Lower leg skin (tissue), 4 donors: ENCODE results near the gene ASB13. TPM values are rescaled to one million over a fixed set of nuclear protein-coding genes. Genes with fewer than 3 reads are reported as not detected.

Experiments
- DNase-seq, 2 donors: peaks; one replicate each; pipeline ENCODE4 v3.0.0-alpha.2; 2019; ENCODE audit warnings: low spot score in 2 of 2
- H3K4me3 ChIP-seq: fragments of 200-600 bp; sonication (generic); 2 replicates; pipeline ENCODE4 v1.5.1; 2017; ENCODE audit warnings: mild to moderate bottlenecking, low read depth; ENCODE audit not compliant: poor library complexity, severe bottlenecking
- CTCF ChIP-seq, 3 donors: fragments of 450-650 bp; IDR thresholded peaks; one replicate each; pipeline ENCODE4 v1.5.1; 2016; ENCODE audit warnings: antibody characterized with exemption in 3 of 3, mild to moderate bottlenecking in 3 of 3, moderate library complexity in 2 of 3
- POLR2A ChIP-seq, 2 donors: fragments of 450-650 bp; IDR thresholded peaks; one replicate each; pipeline ENCODE4 v1.6.1; 2016 to 2017; ENCODE audit warnings: antibody characterized with exemption in 2 of 2, mild to moderate bottlenecking in 1 of 2, moderate library complexity in 1 of 2
- WGBS, 2 donors: methylation state at CpG; one replicate each; pipeline ENCODE4 v1.1.5; 2018; 5-methylcytosine and 5-hydroxymethylcytosine counted together
- intact Hi-C: fragments of 100-400 bp; cut with DNase I; formaldehyde crosslinking; loops from one replicate; pipeline ENCODE4 v1.15.0; 2023; ENCODE audit warnings: low total_unique reads
- total RNA-seq, 4 donors: library from RNA; depleted of rRNA; stranded (reverse); fragments of >200 nt; gene quantifications; one replicate each; pipeline ENCODE4 v1.1.0, GENCODE V29; 2016

Gene ASB13
- total RNA-seq, 4 donors from 2014 or later = 9.9 to 28.5 (median 18.4) TPM

GRCh38 chr10:5698062-5698461 lies 31.7 kb upstream of the ASB13 start:
- WGBS, 2 donors = 90 to 92% methylated on average over 1 of the region's 1 CpG
- intact Hi-C loops = loop anchor here (1.0 kb wide), 1 partner anchor 22 kb away; no protein-coding TSS in a partner anchor

GRCh38 chr10:5697342-5697741 lies 30.9 kb upstream of the ASB13 start:
- H3K4me3 ChIP-seq = no peak overlapping the region
- 94 to 98% methylated on average over 2 of the region's 2 CpGs for WGBS, 2 donors
- no peak for DNase-seq
- TF ChIP-seq POLR2A (IDR thresholded peaks at IDR 0.05) = no peak
- TF ChIP-seq CTCF (IDR thresholded peaks at IDR 0.05) = no peak
- intact Hi-C loops = no loop called here

More at GRCh38 chr10:5698062-5698461, 31.7 kb upstream of the ASB13 start:
- DNase-seq = no peak
- H3K4me3 ChIP-seq = no peak overlapping the region
- TF ChIP-seq CTCF (IDR thresholded peaks at IDR 0.05) = no peak
- no peak for TF ChIP-seq POLR2A (IDR thresholded peaks at IDR 0.05)

DNA sequence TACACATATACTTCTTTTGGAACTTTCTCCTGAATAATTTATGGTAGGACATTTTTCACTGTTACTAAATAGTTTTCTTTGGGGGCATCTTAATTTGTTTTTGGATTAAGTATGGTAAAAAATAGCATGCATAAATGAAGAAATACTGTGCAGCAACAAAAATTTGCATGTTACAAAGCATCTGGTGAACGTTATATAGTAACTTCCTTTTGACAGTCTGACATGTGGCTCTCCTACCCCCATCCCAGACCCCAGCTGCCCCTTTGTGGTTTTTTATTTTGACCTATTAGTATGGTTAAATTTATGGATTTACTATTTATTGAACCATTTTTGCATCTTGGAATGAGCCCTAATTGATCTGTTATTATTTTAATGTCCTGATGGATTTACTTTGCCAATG lies 28.2 kb upstream of the ASB13 start:
- intact Hi-C loops = no loop called here
- TF ChIP-seq CTCF (IDR thresholded peaks at IDR 0.05) = no peak
- TF ChIP-seq POLR2A (IDR thresholded peaks at IDR 0.05) = no peak
- DNase-seq = no peak
- H3K4me3 ChIP-seq = no peak overlapping the region
- 65 to 79% methylated on average over 1 of the region's 1 CpG for WGBS, 2 donors

DNA sequence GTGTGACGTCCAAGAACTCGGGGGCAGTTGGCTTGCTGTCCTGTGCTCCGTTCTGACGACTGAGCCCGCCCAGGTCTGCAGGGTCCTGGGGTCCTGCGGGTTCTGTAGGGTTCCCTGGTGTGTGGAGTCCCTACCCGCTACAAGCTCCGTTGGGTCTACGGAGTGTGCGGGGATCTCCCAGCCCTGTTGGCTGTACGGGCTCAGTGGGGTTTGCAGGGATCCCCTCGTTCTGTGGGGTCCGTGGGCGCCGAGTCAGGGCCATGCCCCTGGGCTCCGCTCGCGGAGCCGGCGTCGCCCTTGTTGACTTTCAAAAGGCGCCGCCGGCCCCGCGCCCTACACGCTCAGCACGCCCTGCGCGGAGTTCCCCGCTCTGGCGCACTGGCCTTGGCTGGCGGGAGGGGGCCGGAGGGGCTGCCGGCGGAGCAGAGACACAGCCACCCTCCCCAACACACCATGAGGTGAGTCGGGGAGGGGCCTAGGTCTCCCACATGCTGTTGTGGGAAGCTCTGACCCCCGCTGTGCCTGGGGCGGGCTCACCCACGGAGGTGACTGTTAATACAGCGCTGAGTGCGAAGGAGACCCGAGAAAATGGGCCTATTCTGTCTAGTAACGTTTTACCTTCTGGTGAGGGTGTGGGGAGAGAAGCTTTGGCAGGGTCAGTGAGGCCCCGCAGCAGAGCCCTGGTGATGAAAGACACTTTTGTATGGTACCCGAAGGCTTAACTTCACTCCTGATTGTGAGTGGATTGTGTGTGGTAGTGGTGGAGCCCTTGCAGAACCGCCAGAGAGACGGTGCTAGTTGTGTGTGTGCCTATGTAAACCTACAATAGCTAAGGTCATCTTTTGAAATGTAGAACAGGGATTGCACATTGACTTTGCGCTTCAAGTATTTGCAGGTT lies 26.3 kb upstream of the ASB13 start:
- intact Hi-C loops = no loop called here
- peak overlapping the region; percentile 8 for H3K4me3 ChIP-seq
- TF ChIP-seq CTCF (IDR thresholded peaks at IDR 0.05) = no peak
- TF ChIP-seq POLR2A (IDR thresholded peaks at IDR 0.05) = no peak
- no peak for DNase-seq
- 22 to 23% methylated on average over 27 to 30 of the region's 49 CpGs for WGBS, 2 donors

- H3K4me3 ChIP-seq = no peak overlapping the region
Observed at GRCh38 chr10:5691786-5692185, 25.4 kb upstream of the ASB13 start.

More at GRCh38 chr10:5691786-5692185, 25.4 kb upstream of the ASB13 start:
- WGBS, 2 donors = 54 to 79% methylated on average over 8 of the region's 8 CpGs
- TF ChIP-seq POLR2A (IDR thresholded peaks at IDR 0.05) = no peak
- no peak for TF ChIP-seq CTCF (IDR thresholded peaks at IDR 0.05)
- intact Hi-C loops = no loop called here
- DNase-seq = no peak
